Omental fat pad (tissue), 4 donors: Measurements from ENCODE around the gene TIMM44. TPM values are rescaled to one million over a fixed set of nuclear protein-coding genes. Genes with fewer than 3 reads are reported as not detected.

Experiments
- ATAC-seq: fragments of 150-250 bp; one replicate; pipeline ENCODE4 v1.9.1; 2016; ENCODE audit warnings: mild to moderate bottlenecking, moderate library complexity; ENCODE audit not compliant: low FRiP score
- DNase-seq: peaks from one replicate; pipeline ENCODE4 v3.0.0-alpha.2; 2019; ENCODE audit warnings: low spot score
- total RNA-seq, 4 donors: library from RNA; depleted of rRNA; stranded (reverse); fragments of >200 nt; gene quantifications; one replicate each; pipeline ENCODE4 v1.1.0, GENCODE V29; 2016
- TF ChIP-seq, protein P1 (sequence below), 3 donors: fragments of 450-650 bp; IDR thresholded peaks; one replicate each; pipeline ENCODE4 v1.5.1; 2016 to 2017; ENCODE audit warnings: antibody characterized with exemption in 3 of 3, mild to moderate bottlenecking in 3 of 3, moderate library complexity in 2 of 3

Gene TIMM44
- total RNA-seq, 4 donors from 2014 or later, result 44.3 to 53.3 (median 47.6) TPM

DNA sequence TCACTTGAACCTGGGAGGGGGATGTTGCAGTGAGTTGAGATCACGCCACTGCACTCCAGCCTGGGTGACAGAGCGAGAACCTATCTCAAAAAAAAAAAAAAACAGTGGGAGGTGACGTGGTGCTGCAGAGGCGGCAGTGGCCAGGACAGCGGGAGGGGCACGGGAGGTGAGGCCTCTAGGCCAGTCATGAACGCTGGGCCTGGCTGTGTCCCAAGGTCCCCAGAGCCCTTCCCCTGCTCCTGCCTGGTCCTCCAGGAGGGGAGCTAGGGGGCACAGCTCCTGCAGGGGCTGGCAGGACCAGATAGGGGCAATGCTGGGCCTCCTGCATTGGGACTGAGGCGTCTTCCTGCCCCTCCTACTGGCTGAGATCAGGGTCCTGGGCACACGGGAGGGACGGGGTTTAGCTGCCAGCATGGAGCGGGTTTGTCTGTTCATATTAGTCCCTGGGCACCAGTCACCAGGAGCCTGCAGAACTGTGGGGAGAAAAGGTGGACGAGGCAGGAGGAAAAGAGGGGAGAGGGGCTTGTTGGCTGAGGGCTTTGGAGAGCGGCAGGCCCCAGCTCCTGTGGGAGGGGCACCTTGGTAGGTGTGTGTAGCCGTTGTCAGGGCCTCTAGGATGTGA is 35.3 kb downstream of the TIMM44 start:
- TF ChIP-seq, protein P1, sequence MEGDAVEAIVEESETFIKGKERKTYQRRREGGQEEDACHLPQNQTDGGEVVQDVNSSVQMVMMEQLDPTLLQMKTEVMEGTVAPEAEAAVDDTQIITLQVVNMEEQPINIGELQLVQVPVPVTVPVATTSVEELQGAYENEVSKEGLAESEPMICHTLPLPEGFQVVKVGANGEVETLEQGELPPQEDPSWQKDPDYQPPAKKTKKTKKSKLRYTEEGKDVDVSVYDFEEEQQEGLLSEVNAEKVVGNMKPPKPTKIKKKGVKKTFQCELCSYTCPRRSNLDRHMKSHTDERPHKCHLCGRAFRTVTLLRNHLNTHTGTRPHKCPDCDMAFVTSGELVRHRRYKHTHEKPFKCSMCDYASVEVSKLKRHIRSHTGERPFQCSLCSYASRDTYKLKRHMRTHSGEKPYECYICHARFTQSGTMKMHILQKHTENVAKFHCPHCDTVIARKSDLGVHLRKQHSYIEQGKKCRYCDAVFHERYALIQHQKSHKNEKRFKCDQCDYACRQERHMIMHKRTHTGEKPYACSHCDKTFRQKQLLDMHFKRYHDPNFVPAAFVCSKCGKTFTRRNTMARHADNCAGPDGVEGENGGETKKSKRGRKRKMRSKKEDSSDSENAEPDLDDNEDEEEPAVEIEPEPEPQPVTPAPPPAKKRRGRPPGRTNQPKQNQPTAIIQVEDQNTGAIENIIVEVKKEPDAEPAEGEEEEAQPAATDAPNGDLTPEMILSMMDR (IDR thresholded peaks at IDR 0.05), result no peak
- DNase-seq (no peak), ATAC-seq (no peak)

DNA sequence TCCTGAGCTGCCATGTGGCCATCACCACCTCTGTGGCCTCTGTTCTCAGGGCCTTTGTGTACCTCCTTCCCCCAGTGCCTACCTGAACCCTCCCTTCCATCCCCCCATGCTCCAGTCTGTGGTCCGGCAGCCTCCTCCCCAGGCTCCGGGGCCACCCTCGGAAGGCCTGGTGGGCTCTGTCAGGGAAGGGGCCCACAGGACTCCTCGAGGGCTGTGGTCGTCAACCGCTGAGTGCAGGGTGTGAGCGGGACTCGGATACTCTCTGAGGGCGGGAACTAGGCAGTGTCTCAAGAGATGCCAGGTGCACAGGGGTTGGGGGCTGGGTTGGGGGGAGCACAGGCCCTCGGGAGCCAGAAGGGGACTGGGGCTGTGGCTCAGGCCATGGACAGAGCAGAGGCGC is 35.9 kb downstream of the TIMM44 start:
- no peak for DNase-seq
- ATAC-seq, result no peak
- TF ChIP-seq, protein P1 (IDR thresholded peaks at IDR 0.05), result no peak

DNA sequence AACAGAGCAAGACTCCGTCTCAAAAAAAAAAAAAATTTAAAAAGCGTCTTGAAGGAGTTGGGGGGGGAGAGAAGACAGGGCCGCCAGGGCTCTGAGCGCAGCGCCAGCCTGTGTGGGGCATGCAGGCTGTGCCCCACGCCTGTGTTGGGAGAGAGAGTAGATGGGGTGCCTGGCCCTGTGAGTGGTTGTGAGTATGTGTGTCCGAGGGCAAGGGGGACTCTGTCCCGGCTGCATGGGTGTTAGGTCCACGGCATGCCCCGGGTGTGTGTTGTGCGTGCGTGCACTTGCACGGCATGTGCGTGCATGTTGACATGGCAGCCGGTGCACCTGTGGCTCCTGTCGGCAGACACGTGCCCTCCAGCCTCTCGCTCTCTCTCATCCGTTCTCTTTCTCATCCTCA is 36.3 kb downstream of the TIMM44 start:
- no peak for DNase-seq
- TF ChIP-seq, protein P1 (IDR thresholded peaks at IDR 0.05), result no peak
- ATAC-seq, result no peak

DNA sequence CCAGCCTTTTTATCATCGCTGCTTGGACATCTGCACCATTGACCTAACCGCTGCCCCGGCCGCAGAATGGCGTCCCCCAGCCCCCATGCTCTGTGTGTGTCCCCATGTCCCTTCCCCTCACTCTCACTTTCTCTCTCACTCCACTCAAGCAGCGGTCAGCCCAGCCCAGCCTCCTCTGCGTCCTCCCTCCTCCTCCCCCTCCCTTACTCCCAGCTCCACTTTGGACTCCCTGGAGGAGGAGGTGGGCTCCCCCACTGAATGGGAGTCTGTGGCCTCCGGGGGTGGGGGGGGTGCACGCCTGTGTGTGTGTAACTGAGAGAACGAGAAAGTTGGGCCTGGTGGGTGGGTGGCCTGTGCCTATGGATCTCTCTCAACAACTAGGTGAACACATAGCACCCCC is 37.6 kb downstream of the TIMM44 start:
- TF ChIP-seq, protein P1 (IDR thresholded peaks at IDR 0.05), result no peak
- no peak for DNase-seq
- ATAC-seq, result no peak

DNA sequence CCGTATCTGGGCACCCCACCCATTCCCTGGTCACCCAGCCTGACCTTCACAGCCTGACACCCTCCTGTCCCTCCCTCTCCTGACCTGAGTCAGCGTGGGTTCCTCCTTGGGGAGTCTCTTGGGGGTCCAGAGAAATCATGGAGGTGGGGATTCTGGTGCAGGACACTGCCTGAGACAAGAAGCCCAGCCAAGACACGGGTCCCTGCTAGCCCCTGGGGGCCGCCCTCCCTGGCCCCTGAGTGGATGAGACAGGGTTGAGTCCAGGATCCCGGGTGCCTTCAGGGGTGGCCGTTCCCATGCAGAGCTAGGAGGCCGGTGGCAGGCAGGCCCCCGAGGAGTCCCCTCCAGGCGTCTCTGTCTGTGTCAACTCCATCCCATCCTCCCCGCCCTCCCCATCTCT is 38.2 kb downstream of the TIMM44 start:
- TF ChIP-seq, protein P1 (IDR thresholded peaks at IDR 0.05), result no peak
- ATAC-seq, result no peak
- no peak for DNase-seq

DNA sequence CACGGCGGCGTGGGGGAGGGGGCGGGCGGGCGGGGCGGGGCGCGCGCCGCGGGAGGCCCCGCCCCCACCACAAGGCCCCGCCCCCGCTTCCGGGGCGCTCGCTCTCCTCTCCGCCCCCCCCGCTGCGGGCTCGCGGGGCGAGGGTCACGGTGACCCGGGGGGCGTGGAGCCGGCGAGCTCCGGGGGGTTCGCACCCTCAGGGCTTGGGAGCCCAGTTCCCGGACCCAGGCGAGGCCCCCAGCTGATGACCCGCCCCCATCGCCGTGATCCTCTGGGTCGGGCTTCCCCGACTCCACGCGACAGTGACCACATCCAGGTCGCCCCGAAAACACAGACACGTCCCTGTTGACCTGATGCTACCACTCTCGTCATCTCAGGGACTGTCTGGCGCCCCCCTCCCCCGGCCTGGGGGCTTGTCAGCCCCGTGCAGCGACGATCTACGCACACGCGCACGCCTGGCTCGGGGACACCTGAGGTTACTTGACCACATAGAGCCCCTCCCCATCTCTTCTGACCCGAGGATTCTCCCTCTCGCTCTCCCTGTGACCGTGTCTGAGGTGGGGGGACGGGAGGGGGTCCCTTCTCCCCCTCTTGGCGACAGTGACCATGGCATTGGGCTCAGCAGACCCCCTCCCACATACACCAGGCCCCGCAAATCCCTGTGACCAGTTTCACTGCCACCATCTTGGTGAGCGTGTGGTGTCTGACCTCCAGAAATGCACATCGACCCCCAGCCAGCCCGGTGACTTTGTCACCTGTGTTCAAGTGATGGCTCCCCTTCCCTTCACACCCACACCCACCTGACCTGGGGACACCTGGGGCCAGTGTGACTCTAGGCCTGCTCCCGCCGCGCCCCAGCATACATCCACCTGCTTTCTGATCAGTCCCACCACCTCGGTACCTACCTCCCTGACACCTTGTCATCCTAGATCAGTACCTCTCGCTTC is 39.1 kb downstream of the TIMM44 start:
- peak; percentile 5 for ATAC-seq
- no peak for DNase-seq
- TF ChIP-seq, protein P1 (IDR thresholded peaks at IDR 0.05), result no peak
